LNCaP clone FGC (cell line): Measurements from ENCODE around the gene PDGFRB.

Experiments used
- DNase-seq: peaks from one replicate; pipeline ENCODE4 v3.0.0-alpha.2; 2011; ENCODE audit warnings: low read depth
- H3K4me3 ChIP-seq: 2 replicates; pipeline ENCODE4 v1.5.1; 2011; ENCODE audit warnings: mild to moderate bottlenecking, low read depth, low read length, control low read depth
- CTCF ChIP-seq: IDR thresholded peaks from 2 replicates; pipeline ENCODE4 v1.5.1; 2012; ENCODE audit warnings: mild to moderate bottlenecking; ENCODE audit not compliant: control insufficient read depth, insufficient read depth; ENCODE audit errors: extremely low read depth

Gene PDGFRB

DNA sequence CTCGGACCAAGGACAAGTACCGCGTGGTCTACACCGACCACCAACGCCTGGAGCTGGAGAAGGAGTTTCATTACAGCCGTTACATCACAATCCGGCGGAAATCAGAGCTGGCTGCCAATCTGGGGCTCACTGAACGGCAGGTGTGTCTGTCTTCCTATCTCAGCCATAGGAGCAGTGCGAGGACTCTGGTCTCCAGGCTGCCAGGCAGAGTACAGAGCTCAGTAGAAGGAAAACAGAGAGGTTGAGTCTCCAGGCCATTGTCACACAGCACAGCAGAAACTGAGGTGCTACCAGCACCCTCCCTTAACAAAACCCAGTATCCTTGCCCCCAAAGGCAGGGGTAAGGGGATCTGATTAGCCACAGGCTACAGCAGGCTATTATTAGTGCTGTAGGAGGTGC lies 27.1 kb upstream of the PDGFRB start:
- no peak overlapping the region for H3K4me3 ChIP-seq
- no peak for DNase-seq
- no peak for TF ChIP-seq CTCF

DNA sequence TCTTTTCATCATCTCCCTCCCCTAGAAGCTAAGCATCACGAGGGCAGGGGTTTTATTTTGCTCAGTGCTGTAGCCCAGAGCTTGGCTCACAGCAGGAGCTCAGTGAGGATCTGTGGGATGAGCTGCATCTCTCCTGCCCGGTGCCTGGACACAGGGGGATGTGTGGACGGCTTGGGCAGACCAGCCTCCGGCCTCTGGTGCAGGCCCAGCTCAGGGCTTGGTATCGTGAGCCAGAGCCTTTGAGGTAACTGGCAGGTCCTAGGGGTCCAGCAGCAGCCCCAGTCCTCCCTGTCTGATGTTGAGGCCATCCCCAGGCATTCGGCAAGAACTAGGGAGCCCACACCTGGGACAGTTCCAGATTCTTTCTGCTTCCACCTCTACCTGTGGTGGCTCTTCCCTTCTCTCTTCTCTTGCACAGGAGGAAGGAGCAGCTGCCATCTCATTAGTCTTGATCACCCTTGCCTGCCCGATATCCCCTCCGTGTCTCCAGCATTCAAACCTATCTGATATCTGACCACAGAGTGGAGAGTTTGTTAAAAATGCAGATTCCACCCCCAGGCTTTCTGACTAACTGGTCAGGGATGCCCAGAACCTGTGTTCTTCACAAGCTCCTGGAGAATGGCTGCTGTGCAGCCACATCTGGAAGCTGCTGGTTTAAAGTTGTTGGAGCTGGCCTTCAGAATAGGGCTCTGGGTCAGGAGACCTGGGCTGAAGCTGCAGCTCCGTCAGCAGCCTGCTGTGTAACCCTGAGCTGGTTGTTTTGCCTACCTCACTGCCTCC lies 26.3 kb upstream of the PDGFRB start:
- no peak for DNase-seq
- H3K4me3 ChIP-seq, result no peak overlapping the region
- no peak for TF ChIP-seq CTCF

- no peak overlapping the region for H3K4me3 ChIP-seq
- no peak for DNase-seq
- TF ChIP-seq CTCF, result no peak
These were observed 25.4 kb upstream of the PDGFRB start for GRCh38 chr5:150181027-150181426.

DNA sequence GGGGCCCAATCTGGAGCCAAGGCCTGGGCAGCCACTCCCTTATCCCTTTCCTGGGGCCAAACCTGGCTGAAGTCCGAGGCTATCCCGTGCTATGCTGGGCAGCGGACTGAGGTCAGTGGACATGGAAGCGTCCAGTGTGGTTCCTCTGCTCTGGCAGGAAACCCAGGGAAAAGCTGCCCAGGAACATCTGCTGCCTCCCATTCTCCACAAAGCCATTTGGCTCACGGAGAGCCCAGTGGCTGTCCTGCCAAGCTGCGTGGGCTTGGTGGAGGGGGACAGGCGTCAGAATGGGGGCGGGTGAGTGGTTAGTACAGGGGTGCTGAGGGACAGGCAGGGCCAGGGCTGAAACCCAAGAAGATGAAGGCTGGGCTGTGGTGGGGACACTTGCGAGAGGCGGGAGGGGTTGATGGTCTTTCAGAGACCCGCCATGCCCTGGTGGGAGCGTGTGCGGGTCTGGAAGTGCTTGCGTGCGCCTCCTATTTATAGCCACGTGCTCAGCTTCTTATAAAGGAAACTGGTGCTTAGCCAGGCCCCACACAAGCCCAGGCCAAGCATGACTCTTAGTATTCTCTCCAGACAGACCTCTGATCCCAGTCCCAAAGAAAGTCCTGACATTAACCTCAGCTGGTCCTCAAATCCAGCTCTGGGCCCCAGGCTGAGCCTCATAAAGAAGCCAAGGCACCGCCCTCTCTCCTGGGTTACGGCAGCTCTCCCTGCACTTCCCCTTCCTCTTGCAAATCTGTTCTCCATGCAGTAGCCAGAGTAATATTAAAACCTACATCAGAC lies 24.8 kb upstream of the PDGFRB start:
- H3K4me3 ChIP-seq, result no peak overlapping the region
- DNase-seq, result no peak
- no peak for TF ChIP-seq CTCF

- H3K4me3 ChIP-seq, result no peak overlapping the region
- DNase-seq, result no peak
- no peak for TF ChIP-seq CTCF
These were observed 23.5 kb upstream of the PDGFRB start for GRCh38 chr5:150179019-150179620.

DNA sequence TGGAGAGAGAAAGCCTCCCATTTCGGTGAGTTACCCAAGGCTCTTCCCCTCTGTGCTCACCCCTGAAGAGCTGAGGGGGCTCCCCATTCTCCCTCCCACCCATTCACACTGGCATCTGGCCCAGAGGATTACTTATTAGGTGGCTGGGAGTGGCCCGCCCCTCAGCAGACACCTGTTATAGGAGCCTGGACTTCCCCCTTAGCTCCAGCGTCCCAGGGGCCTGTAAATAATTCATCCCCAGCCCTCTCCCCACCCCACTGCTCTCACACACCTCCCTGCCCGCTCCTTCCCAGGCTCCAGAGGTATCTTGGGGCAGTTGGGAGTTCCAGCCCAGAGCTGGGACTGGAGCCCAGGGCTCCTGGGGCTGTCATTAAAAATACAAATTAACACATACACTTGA lies 22.6 kb upstream of the PDGFRB start:
- no peak for DNase-seq
- no peak for TF ChIP-seq CTCF
- H3K4me3 ChIP-seq, result no peak overlapping the region
